GM12891 (cell line): ENCODE results near the gene PLEKHH1.
"Not testable (repeated sequence)": the region's sequence is repeated elsewhere in the genome, so short reads cannot be mapped to it uniquely, and the experiment has no call there.

Experiments
- DNase-seq: peaks from one replicate; pipeline ENCODE4 v3.0.0; 2011; ENCODE audit warnings: low spot score; ENCODE audit not compliant: insufficient read length
- FAIRE-seq: peaks from 2 replicates; lab custom pipeline; 2011; peaks lifted over from hg19 to GRCh38; lab: Jason Lieb, UNC
- PAX5 ChIP-seq: IDR thresholded peaks from 2 replicates; pipeline ENCODE4 v1.6.1; 2011; ENCODE audit warnings: low read length, moderate library complexity, mild to moderate bottlenecking; ENCODE audit not compliant: insufficient read depth, severe bottlenecking
- POLR2A ChIP-seq: IDR thresholded peaks from 2 replicates; pipeline ENCODE4 v1.6.1; 2011; ENCODE audit warnings: low read depth, low read length, control low read depth
- POLR2AphosphoS5 ChIP-seq: IDR thresholded peaks from 2 replicates; pipeline ENCODE4 v1.6.1; 2011; ENCODE audit warnings: low read depth, low read length, control low read depth
- POU2F2 ChIP-seq: IDR thresholded peaks from 2 replicates; pipeline ENCODE4 v1.6.1; 2011; ENCODE audit warnings: low read depth, mild to moderate bottlenecking, control low read depth, low read length, moderate library complexity
- SPI1 ChIP-seq: IDR thresholded peaks from 2 replicates; pipeline ENCODE4 v1.6.1; 2011; ENCODE audit warnings: low read depth, low read length, control low read depth
- TAF1 ChIP-seq: IDR thresholded peaks from 2 replicates; pipeline ENCODE4 v1.6.1; 2011; ENCODE audit warnings: low read depth, low read length, control low read depth

Gene PLEKHH1

GRCh38 chr14:67595392-67595791 lies 62.3 kb downstream of the PLEKHH1 start:
- TF ChIP-seq POLR2AphosphoS5 (no peak), SPI1 (no peak), POU2F2 (no peak), PAX5 (no peak), POLR2A (no peak), TAF1 (no peak)
- no peak for DNase-seq
- FAIRE-seq: no peak

DNA sequence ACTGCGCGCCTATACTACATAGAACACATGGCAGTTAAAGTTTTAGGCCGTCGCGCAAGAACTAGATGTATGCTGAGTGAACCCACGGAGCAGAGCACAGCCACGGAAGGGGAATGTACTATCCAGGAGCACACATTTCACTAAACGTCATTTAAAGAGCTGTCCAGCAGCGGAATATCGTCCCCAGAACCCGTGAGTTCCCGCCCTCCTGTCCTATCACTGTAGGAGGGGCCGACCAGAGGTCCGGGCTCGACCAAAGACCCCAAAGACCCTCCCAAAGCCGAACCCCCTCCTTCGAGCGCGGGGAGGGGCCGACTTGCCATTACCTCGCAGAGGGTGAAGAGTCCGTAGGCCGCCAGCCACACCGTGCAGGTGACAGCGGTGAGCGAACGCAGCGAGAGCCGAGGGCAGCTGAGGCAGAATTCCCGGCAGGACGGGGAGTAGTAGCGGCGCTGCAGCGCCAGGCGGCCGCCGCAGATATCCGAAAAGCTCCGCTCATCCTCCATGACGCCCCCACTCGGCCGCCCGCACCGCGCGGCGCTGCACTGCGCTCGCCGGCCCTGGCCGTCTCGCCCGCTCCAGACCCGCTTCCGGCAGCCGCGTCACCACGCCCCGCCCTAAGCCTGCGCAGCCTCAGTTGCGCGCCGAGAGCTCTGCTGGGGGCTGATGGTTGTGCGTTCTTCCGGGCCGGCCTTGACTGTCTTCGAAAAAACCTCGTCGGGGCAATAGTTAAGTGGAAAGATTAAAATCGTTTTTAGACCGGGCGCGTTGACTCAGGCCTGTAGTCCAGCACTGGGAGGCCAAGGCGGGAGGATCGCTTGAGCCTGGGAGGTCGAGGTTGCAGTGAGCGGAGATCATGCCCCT lies 66.8 kb downstream of the PLEKHH1 start, which contains the start of gene PIGH:
Gene PIGH (minus strand): TSS at position 571 of the 864 bp plus-strand sequence. CDS start 65 bp downstream, at position 506.
- TF ChIP-seq POLR2AphosphoS5 (peak; percentile 33; the same call in 1 of the 2 replicates), POLR2A (peak; percentile 75), POU2F2 (no peak), SPI1 (no peak), TAF1 (0 out of 2 replicates have a peak, but pooled peaks have one; percentile 30), PAX5 (peak; percentile 42)
- DNase-seq (peak; percentile 90), FAIRE-seq (peak; percentile 100)

DNA sequence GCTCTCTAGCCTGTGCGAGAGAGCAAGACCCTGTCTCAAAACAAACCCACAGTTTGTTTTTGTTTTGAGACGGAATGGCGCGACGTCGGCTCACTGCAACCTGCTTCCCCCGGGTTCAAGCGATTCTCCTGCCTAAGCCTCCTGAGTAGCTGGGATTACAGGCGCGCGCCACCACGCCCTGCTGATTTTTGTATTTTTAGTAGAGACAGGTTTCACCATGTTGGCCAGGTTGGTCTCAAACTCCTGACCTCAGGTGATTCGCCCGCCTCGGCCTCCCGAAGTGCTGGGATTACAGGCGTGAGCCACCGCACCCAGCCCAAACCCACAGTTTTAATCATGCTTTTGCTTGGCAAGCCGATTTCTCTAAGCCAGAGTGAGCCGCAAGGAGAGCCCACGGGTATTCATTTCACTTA lies 67.5 kb downstream of the PLEKHH1 start:
- FAIRE-seq, DNase-seq: not testable (repeated sequence)

DNA sequence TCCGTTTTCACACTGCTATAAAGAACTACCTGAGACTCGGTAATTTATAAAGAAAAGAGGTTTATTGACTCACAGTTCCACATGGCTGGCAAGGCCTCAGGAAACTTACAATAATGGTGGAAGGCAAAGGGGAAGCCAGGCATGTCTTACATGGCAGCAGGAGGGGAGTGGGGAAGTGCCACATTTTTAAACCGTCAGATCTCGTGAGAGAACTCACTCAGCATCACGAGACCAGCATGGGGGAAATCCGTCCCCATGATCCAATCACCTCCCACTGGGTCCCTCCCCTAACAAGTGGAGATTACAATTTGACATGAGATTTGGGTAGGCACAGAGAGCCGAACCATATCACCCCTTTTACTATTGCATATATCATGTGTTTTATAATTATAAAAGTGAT lies 69.0 kb downstream of the PLEKHH1 start:
- DNase-seq (no peak), FAIRE-seq (no peak)
- TF ChIP-seq POLR2A (no peak), SPI1 (peak; percentile 25; the same call in 1 of the 2 replicates)

DNA sequence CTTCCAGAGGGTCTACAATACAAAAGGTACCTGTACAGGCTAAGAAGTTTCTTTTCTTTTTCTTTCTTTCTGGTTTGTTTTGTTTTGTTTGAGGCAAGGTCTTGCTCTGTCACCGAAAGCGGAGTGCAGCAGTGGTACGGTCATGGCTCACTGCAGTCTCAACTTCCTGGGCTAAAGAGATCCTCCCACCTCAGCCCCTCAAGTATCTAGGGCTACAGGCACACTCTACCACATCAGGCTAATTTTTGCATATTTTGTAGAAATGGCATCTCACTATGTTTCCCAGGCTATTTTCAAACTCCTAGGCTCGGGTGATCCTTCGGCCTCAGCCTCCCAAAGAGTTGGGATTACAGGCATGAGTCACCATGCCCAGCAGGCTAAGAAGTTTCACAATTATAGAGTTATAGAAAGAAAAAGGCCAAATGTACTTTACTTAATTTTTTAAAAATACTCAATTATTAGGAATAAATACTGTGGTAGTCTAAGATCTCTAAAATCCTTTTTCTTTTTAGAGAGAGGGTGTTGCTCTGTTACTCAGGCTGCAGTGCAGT lies 70.0 kb downstream of the PLEKHH1 start:
- DNase-seq (no peak), FAIRE-seq (peak; percentile 97)
- TF ChIP-seq POU2F2 (peak; percentile 70; the same call in 1 of the 2 replicates), POLR2AphosphoS5 (no peak), PAX5 (peak; percentile 81)

DNA sequence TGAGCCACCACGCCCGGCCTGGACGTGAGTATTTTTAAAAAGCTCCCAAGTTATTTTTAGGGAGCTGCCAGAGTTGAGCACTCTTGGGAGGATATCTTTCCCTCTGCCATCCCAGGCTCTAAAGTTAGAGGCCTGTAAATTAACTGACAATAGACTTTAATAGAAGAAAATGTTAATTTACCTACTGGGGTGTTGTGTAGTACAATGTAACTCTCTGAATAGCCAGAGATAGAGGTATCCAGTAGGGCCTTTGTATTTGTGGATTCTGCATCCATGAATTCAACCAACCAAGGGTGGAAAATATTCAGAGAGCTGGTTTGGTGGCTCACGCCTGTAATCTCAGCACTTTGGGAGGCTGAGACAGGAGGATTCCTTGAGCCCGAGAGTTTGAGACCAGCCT lies 74.6 kb downstream of the PLEKHH1 start:
- DNase-seq (no peak), FAIRE-seq (no peak)
- no peak for TF ChIP-seq SPI1
- no peak for TF ChIP-seq POLR2A
- TF ChIP-seq POLR2AphosphoS5: no peak
- no peak for TF ChIP-seq TAF1

- DNase-seq (no peak), FAIRE-seq (no peak)
- TF ChIP-seq PAX5: no peak
- TF ChIP-seq TAF1: no peak
- no peak for TF ChIP-seq POLR2A
- no peak for TF ChIP-seq SPI1
- TF ChIP-seq POLR2AphosphoS5: no peak
- TF ChIP-seq POU2F2: no peak
Observed at GRCh38 chr14:67609642-67610310, 76.7 kb downstream of the PLEKHH1 start.

GRCh38 chr14:67610491-67610890 lies 77.4 kb downstream of the PLEKHH1 start:
- DNase-seq: no peak
- no peak for FAIRE-seq
- TF ChIP-seq SPI1: 0 out of 2 replicates have a peak, but pooled peaks have one; percentile 16
- TF ChIP-seq POLR2AphosphoS5: no peak

DNA sequence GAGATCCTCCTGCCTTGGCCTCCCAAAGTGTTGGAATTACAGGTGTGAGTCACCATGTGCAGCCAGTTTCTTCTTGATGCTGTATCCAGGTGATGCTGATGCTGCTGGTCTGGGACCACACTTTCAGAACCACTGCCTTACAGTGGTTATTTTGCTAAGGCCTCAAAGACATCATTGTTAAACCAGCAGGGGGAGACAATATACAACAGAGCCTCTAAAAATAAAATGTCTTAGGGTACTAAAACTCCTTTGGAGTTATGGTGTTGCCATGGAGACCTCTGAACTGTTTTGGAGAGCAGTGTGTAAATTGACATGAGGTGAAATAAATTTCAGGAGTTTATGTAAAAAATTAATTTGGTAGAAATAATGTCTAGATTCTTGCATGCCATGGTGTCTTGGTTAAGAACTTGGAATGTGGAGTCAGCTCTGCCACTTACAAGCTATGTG lies 85.5 kb downstream of the PLEKHH1 start:
- DNase-seq (peak; percentile 34), FAIRE-seq (peak; percentile 43)
- TF ChIP-seq POLR2AphosphoS5 (no peak), POU2F2 (no peak), PAX5 (no peak), TAF1 (no peak), SPI1 (no peak), POLR2A (no peak)
